Germinal center (tissue), 1 donor: ENCODE measurements around the gene NQO2.
A peak's percentile ranks its signal among the peaks of the same experiment; 100 is the strongest.
"Not testable (repeated sequence)": the region's sequence is repeated elsewhere in the genome, so short reads cannot be mapped to it uniquely, and the experiment has no call there.

Experiments used
- DNase-seq: peaks from one replicate; pipeline ENCODE4 v3.0.0; 2012; ENCODE audit warnings: mixed read lengths, low spot score

Gene NQO2

GRCh38 chr6:3037638-3038365, 38.1 kb downstream of the NQO2 start:
- no peak for DNase-seq

- DNase-seq = no peak
Observed at GRCh38 chr6:3039384-3039783, 39.7 kb downstream of the NQO2 start.

GRCh38 chr6:3041147-3041546, 41.5 kb downstream of the NQO2 start:
- no peak for DNase-seq

GRCh38 chr6:3041606-3042005, 41.9 kb downstream of the NQO2 start:
- DNase-seq = no peak

GRCh38 chr6:3045369-3045768, 45.7 kb downstream of the NQO2 start:
- no peak for DNase-seq

GRCh38 chr6:3045777-3046176, 46.1 kb downstream of the NQO2 start:
- no peak for DNase-seq

GRCh38 chr6:3046295-3046694, 46.6 kb downstream of the NQO2 start:
- no peak for DNase-seq

GRCh38 chr6:3048009-3048408, 48.3 kb downstream of the NQO2 start:
- DNase-seq = not testable (repeated sequence)

- no peak for DNase-seq
Observed at GRCh38 chr6:3052481-3053230, 53.0 kb downstream of the NQO2 start.

GRCh38 chr6:3053231-3053508, 53.5 kb downstream of the NQO2 start:
- DNase-seq = no peak

GRCh38 chr6:3054229-3055157, 54.8 kb downstream of the NQO2 start:
- not testable (repeated sequence) for DNase-seq

GRCh38 chr6:3055158-3055499, 55.4 kb downstream of the NQO2 start:
- DNase-seq = not testable (repeated sequence)

GRCh38 chr6:3057063-3057770, 57.5 kb downstream of the NQO2 start:
- DNase-seq = no peak

GRCh38 chr6:3058957-3059356, 59.3 kb downstream of the NQO2 start:
- DNase-seq = no peak

GRCh38 chr6:3060092-3060491, 60.4 kb downstream of the NQO2 start:
- DNase-seq = not testable (repeated sequence)

GRCh38 chr6:3061501-3061941, 61.8 kb downstream of the NQO2 start:
- DNase-seq = no peak

GRCh38 chr6:3063340-3063732, 63.6 kb downstream of the NQO2 start:
- DNase-seq = not testable (repeated sequence)

- DNase-seq = peak; percentile 83
Observed at GRCh38 chr6:3063733-3064700, 64.3 kb downstream of the NQO2 start.

- DNase-seq = peak; percentile 96
Observed at GRCh38 chr6:3068329-3069214, 68.9 kb downstream of the NQO2 start, which contains the start of gene RIPK1. Gene RIPK1 (plus strand): TSS chr6:3068494. CDS start chr6:3076824, 8,330 bp downstream.
